Peyer's patch (tissue), 4 donors: ENCODE results near the gene LRRC46.

Source experiments
- CTCF ChIP-seq, 6 experiments: fragments of 450-650 bp in 4 of 6; fragments of 200-600 bp in 2 of 6; sonication (generic) in 1 of 6; IDR thresholded peaks; one replicate each; pipeline ENCODE4 v1.5.1; 2017 to 2019; ENCODE audit warnings: antibody characterized with exemption in 6 of 6, mild to moderate bottlenecking in 3 of 6, moderate library complexity in 1 of 6
- POLR2A ChIP-seq, 2 donors: fragments of 450-650 bp; IDR thresholded peaks; one replicate each; pipeline ENCODE4 v1.5.1; 2017; ENCODE audit warnings: antibody characterized with exemption in 2 of 2, mild to moderate bottlenecking in 2 of 2, moderate library complexity in 2 of 2

- no peak for TF ChIP-seq CTCF (IDR thresholded peaks at IDR 0.05)
- TF ChIP-seq POLR2A (IDR thresholded peaks at IDR 0.05) = no peak
Measured at GRCh38 chr17:47845716-47846075, 14.2 kb downstream of the LRRC46 start.
